ENCODE measurements around the gene ANKRD42. TPM values are rescaled to one million over a fixed set of nuclear protein-coding genes. Genes with fewer than 3 reads are reported as not detected.
A peak's percentile ranks its signal among the peaks of the same experiment; 100 is the strongest.
"Not testable (repeated sequence)": the region's sequence is repeated elsewhere in the genome, so short reads cannot be mapped to it uniquely, and the experiment has no call there.

ANKRD42 gene
- total RNA-seq, 1 donor: 9.5 TPM

GRCh38 chr11:83252266-83252665 lies 58.8 kb downstream of the ANKRD42 start:
- no peak overlapping the region for H3K4me3 ChIP-seq (ENCODE audit: low read depth, low read length)
- no peak for DNase-seq (ENCODE audit: low read depth)
- TF ChIP-seq, protein P1, sequence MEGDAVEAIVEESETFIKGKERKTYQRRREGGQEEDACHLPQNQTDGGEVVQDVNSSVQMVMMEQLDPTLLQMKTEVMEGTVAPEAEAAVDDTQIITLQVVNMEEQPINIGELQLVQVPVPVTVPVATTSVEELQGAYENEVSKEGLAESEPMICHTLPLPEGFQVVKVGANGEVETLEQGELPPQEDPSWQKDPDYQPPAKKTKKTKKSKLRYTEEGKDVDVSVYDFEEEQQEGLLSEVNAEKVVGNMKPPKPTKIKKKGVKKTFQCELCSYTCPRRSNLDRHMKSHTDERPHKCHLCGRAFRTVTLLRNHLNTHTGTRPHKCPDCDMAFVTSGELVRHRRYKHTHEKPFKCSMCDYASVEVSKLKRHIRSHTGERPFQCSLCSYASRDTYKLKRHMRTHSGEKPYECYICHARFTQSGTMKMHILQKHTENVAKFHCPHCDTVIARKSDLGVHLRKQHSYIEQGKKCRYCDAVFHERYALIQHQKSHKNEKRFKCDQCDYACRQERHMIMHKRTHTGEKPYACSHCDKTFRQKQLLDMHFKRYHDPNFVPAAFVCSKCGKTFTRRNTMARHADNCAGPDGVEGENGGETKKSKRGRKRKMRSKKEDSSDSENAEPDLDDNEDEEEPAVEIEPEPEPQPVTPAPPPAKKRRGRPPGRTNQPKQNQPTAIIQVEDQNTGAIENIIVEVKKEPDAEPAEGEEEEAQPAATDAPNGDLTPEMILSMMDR (IDR thresholded peaks at IDR 0.05; ENCODE audit: insufficient read depth, low read length): no peak

GRCh38 chr11:83252941-83253340 lies 59.4 kb downstream of the ANKRD42 start:
- TF ChIP-seq, protein P1 (IDR thresholded peaks at IDR 0.05; ENCODE audit: insufficient read depth, low read length): no peak

DNA sequence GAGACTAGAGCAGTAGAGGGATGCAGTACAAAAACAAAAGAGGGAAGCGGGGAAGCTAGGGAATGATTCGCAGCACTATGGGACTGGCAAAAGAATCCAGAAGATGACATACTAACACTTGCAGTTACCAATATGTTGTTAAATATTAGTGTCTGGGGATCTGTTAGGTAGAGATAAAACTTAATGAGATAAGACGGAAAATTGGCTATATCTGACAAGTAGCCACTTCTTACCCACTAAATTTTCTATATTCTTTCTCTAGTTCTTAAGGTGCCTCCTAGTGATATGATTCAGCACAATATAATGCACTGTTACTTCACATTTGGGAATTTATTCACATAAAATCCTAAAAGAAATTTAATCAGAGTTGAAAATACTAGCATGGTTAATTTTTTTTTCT lies 61.9 kb downstream of the ANKRD42 start:
- DNase-seq (ENCODE audit: low read depth): no peak
- TF ChIP-seq, protein P1 (IDR thresholded peaks at IDR 0.05; ENCODE audit: insufficient read depth, low read length): no peak
- no peak overlapping the region for H3K4me3 ChIP-seq (ENCODE audit: low read depth, low read length)

More at GRCh38 chr11:83252941-83253340, 59.4 kb downstream of the ANKRD42 start:
- no peak overlapping the region for H3K4me3 ChIP-seq (ENCODE audit: low read depth, low read length)
- no peak for DNase-seq (ENCODE audit: low read depth)

DNA sequence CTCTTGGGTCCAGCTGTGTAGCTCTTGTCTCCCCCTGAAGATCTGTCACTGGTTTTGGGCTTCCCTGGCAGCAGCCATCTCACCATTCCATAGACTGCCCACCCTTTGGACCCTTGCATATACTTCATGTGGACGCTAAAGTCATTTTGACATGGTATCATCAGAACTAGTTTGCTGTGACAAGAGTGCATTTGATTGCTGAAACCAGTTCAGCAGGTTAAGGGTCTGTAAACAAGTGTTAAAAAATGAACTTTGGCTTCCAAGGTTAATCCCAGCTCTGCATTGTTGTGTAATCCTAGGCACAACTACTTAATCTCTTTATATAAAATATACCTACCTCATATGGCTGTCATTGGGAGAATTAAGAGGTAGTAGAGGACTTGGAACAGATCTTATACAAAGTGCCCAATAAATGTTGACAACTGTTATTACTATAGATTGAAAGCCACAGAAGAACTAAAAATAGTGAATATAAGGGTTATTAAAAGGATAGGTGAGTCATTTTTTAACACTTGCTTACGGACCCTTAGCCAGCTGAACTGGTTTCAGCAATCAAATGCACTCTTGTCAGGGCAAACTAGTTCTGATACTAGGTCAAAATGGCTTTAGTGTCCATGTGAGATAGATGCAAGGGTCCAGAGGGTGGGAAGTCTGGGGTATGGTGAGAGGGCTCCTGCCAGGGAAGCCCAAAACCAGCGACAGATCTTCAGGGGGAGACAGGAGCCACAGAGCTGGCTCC lies 63.3 kb downstream of the ANKRD42 start:
- TF ChIP-seq, protein P1 (IDR thresholded peaks at IDR 0.05; ENCODE audit: insufficient read depth, low read length): no peak
- DNase-seq (ENCODE audit: low read depth): no peak
- H3K4me3 ChIP-seq (ENCODE audit: low read depth, low read length): no peak overlapping the region

DNA sequence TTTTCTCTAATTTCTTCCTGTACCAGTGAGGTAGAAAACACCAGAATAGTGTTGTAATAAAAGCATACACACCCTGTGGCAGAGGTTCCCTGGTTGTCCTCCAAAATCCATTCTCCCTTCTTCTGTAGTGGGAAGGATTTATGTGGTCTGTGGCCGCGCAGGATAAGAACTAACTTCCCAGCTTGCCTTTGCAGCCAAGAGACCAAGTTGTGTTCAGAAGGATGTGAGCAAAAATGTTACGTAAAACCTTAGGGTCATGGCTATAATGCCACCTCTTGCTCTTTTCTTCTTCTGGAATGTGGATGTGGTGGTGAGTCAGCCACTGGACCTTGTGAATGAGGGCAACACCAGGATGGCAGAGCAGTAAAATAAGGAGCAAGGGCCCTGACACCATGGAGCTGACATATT lies 64.3 kb downstream of the ANKRD42 start:
- peak; percentile 78 for DNase-seq (ENCODE audit: low read depth)
- no peak overlapping the region for H3K4me3 ChIP-seq (ENCODE audit: low read depth, low read length)
- TF ChIP-seq, protein P1 (IDR thresholded peaks at IDR 0.05; ENCODE audit: insufficient read depth, low read length): no peak

DNA sequence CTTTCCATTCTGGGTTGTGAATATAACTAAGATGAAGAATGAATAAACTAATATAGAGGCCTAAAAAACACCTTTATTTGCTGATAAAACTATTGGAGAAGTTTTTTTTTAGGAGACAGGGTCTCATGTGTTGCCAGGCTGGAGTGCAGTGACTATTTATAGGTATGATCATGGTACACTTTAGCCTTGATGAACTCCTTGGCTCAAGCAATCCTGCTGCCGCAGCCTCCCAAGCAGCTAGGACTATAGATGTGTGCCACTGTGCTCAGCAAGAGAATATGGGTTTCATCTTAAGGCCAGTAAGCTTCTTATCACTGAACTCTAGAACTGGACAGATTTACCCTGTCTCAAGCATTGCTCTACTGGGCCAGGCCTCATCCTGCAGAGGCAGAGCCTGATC lies 66.0 kb downstream of the ANKRD42 start:
- TF ChIP-seq, protein P1 (IDR thresholded peaks at IDR 0.05; ENCODE audit: insufficient read depth, low read length): no peak
- no peak overlapping the region for H3K4me3 ChIP-seq (ENCODE audit: low read depth, low read length)
- no peak for DNase-seq (ENCODE audit: low read depth)

- DNase-seq (ENCODE audit: low read depth): no peak
- H3K4me3 ChIP-seq (ENCODE audit: low read depth, low read length): no peak overlapping the region
- TF ChIP-seq, protein P1 (IDR thresholded peaks at IDR 0.05; ENCODE audit: insufficient read depth, low read length): no peak
Measured at GRCh38 chr11:83265331-83265730, 71.8 kb downstream of the ANKRD42 start.

DNA sequence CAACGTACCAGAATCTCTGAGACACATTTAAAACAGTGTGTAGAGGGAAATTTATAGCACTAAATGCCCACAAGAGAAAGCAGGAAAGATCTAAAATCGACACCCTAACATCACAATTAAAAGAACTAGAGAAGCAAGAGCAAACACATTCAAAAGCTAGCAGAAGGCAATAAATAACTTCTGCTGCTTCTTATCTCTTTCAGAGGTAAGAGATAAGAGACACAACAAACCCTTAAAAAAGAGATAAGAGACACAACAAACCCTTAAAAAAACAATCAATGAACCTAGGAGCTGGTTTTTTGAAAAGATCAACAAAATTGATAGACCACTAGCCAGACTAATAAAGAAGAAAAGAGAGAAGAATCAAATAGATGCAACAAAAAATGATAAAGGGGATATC lies 75.6 kb downstream of the ANKRD42 start:
- H3K4me3 ChIP-seq (ENCODE audit: low read depth, low read length); DNase-seq (ENCODE audit: low read depth): not testable (repeated sequence)

DNA sequence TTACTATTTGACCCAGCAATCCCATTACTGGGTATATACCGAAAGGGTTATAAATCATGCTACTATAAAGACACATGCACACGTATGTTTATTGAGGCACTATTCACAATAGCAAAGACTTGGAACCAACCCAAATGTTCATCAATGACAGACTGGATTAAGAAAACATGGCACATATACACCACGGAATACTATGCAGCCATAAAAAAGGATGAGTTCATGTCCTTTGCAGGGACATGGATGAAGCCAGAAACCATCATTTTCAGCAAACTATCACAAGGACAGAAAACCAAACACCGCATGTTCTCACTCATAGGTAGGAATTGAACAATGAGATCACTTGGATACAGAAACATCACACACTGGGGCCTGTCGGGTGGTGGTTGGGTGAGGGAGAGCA lies 78.2 kb downstream of the ANKRD42 start:
- DNase-seq (ENCODE audit: low read depth); H3K4me3 ChIP-seq (ENCODE audit: low read depth, low read length): not testable (repeated sequence)

All from fibroblast of the aortic adventitia (primary cell).